GM18517 (cell line): Measurements from ENCODE around the gene PIGQ.
"Not testable (repeated sequence)": the region's sequence is repeated elsewhere in the genome, so short reads cannot be mapped to it uniquely, and the experiment has no call there.

ENCODE experiments used
- ATAC-seq: cut with Tn5 transposase; IDR thresholded peaks from one replicate; pipeline ENCODE4 v1.9.1; 2021; ENCODE audit warnings: mild to moderate bottlenecking, moderate library complexity; ENCODE audit not compliant: unreplicated experiment

Gene PIGQ

DNA sequence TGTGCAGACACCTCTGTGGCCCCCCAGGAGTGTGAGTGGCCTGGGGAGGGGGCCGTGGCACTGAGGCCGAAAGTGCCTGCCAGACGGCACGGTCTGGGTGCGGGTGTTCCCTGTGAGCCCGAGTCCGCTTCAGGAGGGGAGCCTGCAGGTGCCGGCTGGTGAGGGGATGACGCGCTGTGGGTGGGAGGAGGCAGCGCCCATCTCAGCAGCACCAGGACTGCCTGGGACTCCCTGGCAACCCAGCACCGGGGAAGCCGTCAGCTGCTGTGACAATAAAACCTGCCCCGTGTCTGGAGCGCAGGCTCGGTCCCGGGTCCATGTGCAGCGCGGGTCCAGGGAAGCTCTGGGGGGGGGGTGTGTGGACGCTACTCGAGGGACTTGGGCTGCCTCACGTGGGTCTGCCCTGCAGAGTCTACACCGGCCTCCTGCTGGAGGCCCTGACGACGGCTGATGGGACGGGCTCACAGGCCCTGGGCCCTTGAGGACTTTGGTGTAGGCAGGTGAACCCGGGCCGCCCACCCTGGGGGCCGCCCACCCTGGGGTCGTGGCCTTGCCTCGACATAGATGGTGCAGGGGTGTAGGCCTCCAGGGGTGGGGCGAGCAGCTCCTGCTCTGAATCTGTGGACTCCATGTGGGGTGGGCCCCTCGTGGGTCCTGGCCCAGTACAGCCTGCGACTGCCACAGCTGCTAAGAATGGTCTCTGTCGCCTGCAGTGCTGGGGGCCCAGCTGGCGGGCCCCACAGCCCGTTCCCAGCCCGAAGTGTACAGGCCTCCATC, 14.2 kb downstream of the PIGQ start:
- no peak for ATAC-seq

GRCh38 chr16:585351-585750, 15.6 kb downstream of the PIGQ start:
- ATAC-seq = no peak

GRCh38 chr16:586047-586644, 16.4 kb downstream of the PIGQ start:
- no peak for ATAC-seq

- ATAC-seq = no peak
These were observed 17.1 kb downstream of the PIGQ start for GRCh38 chr16:586645-587590.

DNA sequence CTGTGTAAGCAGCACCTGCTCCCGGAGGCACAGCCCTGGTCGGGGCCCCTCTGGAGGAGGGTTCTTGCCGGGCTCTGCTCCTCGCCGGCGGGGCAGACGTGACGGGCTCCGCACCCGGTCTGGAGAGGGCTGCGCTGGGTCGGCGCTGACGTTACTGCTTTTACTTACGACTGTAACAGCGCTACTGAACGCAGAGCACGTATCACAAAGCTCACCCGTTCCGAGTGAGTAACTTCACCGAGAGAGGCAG, 18.8 kb downstream of the PIGQ start:
- ATAC-seq = peak; percentile 12

DNA sequence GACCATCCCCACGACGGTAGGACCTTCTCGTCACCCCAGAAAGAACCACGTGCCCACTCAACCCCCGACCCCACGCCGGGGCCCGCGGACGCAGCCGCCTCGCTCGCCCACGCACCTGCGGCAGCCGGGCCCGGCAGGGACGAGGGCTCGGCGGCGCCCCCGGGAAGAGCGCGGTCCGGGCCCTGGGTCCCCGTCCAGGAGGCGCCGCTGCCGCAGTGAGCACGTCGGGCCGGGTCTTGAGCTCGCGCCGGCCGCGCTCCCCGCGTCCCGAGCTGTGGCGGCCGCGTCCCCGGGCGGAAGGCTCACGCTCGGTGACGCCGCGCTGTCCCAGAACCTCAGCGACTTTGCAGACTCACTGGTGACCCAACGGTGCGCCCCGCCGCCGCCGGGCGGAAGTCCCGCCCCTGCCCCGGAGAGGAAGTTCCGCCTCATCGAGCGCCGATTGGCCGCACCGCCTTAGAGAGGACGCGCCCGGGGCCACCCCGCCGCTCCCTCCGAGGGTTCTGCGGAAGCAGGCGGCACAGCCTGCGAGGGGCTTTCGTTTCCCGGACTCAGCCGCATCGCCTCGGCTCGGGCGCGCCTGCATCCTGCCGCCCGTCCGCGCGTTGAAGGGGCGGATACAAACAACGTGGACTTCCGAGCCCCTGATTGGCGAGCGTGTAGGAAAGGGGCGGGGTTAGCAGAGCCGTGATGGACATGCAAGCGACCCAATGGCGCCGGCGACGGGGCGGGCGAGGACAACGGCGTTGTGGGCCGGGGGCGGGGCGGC, 19.3 kb downstream of the PIGQ start:
- peak; percentile 78 for ATAC-seq

- ATAC-seq = peak; percentile 75
These were observed 20.0 kb downstream of the PIGQ start, which contains the start of gene RAB40C for GRCh38 chr16:589658-590187. Gene RAB40C (plus strand): TSS chr16:590066. CDS start chr16:590292, 226 bp downstream.

DNA sequence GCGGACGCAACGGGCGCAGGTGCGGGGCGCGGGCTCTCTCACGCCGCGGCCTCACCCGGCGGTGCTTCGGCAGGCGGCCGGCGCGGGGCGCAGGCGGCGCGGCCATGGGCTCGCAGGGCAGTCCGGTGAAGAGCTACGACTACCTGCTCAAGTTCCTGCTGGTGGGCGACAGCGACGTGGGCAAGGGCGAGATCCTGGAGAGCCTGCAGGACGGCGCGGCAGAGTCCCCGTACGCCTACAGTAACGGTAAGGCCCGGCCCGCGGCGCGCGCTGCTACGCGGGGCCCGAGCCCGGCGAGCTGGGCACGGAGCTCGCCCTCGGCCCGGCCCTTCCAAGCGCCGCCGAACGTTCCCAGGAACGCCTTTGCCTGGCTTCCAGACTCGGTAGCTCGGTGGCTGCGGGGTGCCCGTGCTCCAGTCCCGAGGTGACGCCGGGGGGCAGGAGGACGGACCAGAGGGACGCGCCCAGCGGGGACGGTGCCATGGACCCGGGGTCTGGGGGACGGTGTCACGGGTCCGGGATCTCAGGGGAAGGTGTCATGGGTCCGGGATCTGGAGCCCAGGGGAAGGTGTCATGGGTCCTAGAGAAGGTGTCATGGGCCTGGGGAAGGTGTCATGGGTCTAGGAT, 20.5 kb downstream of the PIGQ start:
- no peak for ATAC-seq

- ATAC-seq = no peak
These were observed 21.0 kb downstream of the PIGQ start for GRCh38 chr16:590815-591200.

DNA sequence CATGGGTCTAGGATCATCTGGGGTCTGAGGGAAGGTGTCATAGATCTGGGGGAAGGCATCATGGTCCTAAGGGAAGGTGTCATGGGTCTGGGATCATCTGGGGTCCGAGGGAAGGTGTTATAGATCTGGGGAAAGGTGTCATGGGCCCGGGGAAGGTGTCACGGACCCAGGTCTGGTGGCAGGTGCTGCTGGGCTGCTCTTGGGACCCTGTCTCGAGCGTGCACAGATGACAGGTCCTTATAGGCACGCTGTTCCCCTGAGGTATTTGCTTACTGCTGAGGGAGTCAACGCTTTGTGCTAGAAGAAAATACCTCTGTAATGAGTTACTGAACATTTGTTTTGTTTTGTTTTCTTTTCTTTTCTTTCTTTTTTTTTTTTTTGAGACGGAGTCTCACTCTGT, 21.5 kb downstream of the PIGQ start:
- ATAC-seq = no peak

- ATAC-seq = no peak
These were observed 22.2 kb downstream of the PIGQ start for GRCh38 chr16:591892-592517.

- ATAC-seq = no peak
These were observed 22.9 kb downstream of the PIGQ start for GRCh38 chr16:592518-593306.

DNA sequence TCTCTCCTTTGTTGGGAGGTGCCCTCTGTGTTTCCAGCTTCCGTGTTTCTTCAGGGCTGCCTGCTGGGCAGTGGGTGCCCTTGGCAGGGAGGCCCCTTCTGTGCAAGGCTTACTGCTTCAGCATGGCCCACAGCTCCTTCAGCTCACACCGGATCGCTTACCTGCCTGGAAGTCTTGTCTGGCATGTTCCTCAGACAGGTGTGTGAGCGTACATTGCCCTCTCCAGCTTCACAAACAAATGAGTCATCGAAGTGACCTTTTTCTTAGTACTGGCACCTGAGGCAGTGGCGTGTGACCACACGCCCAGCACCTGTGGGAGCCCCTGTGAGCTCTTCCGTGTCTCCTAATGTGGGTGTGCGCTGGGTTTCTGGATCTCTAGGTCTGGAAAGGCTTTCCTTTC, 23.6 kb downstream of the PIGQ start:
- no peak for ATAC-seq

DNA sequence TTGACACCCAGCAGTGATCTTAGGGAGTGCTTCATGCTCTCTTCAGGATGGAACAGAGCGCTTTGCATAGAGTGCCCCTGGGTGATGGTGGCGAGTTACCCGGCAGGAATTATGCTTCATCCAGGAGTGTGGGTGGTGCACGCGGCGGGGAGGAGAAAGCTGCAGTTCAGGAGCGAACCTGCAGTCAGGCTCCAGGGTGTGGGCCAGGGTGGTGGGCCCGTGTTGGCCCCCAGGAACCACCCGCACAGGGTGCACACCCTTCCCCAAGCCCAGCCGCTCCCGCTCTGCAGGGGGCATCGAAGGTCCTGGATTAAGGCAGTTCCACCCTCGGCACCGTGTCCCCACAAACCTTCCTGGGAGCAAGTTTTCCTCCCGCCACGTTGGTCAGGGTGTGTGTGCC, 24.0 kb downstream of the PIGQ start:
- ATAC-seq = no peak

DNA sequence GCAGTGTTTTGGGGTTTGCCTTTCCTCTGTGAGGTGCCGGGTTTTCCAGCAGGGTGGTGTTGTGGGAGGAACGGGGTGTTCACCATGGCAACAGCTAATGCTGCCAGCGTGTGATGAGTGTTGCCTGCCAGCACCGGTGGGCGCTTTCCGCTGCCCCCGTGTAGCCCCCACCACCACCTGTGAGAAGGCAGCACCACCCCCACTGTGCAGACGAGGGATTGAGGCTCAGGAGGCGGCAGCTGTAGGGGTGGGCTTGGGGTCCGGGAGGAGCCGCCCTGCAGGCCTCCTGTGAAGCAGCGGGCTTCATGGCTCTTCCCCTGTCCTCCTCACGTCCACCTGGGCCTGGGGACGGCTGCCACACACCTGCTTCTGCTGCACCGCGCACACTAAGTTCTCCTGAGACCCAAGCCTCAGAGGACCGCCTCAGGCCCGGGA, 25.3 kb downstream of the PIGQ start:
- ATAC-seq = no peak

DNA sequence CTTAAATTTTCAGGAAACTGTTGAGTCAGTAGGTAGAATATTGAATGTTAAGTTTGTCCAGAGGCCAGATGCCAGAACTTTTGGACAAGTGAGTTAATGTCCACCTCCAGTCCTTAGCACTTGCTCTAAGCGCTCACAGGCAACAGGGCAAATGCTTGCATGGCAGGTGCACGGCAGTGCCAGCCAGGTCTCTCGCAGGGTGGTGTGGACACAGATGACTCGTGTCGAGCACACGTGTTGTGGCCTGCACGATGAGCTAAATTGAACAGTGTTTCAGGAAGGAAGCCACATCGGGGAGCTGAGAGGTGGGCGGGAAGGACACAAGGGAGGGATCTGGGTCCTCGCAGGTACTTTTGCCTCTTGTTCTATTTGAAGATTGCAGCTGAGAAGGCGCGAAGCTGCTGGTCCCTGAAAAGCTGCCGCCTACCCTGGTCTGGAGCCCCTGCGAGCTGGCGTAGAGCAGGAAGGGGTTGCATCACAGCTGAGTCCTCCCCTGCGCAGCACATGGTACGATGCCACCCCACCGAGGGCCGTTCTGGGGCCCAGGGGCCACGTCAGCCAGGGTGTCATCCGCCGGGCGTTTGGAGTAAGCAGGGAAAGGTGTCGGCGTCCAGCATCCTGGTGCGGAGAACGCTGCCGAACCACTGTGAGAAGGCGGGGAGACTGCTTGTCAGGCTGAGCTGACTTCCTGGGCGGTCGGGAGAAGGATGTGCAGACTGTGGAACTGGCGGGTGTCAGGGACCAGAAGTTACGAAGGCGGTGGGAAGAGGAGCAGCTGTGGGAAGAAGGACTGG, 26.4 kb downstream of the PIGQ start:
- ATAC-seq = no peak

- ATAC-seq = no peak
These were observed 26.9 kb downstream of the PIGQ start for GRCh38 chr16:596736-597060.

DNA sequence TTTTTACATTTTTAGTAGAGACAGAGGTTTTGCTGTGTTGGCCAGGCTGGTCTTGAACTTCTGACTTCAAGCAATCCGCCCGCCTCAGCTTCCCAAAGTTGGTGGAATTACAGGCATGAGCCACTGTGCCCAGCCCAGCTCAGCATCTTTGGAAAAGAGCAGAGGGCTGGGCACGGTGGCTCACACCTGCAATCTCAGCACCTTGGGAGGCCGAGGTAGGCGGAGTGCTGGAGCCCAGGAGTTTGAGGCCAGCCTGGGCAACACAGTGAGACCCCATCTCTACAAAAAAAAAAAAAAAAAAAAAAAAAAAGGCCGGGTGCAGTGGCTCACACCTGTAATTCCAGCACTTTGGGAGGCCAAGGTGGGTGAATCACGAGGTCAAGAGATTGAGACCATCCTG, 27.9 kb downstream of the PIGQ start:
- ATAC-seq = not testable (repeated sequence)
